ENCODE results near the gene CARHSP1.
"Not testable (repeated sequence)": the region's sequence is repeated elsewhere in the genome, so short reads cannot be mapped to it uniquely, and the experiment has no call there.

CARHSP1 gene

GRCh38 chr16:8814095-8814806 lies 54.6 kb downstream of the CARHSP1 start:
- Mint-ChIP-seq H3K36me3 (peaks cover 82% of the 10 kb centered on the region), H3K27ac (peak overlapping the region; percentile 81), H3K4me3 (peak overlapping the region; percentile 58), H3K9me3 (no peaks in the 10 kb centered on the region), H3K4me1 (peaks cover 46% of the 10 kb centered on the region), H3K27me3 (no peaks in the 10 kb centered on the region)
- peak; percentile 75 for ATAC-seq

GRCh38 chr16:8812162-8812843 lies 56.5 kb downstream of the CARHSP1 start:
- H3K27me3 Mint-ChIP-seq: no peaks in the 10 kb centered on the region
- no peaks in the 10 kb centered on the region for H3K9me3 Mint-ChIP-seq
- H3K36me3 Mint-ChIP-seq: peaks cover 79% of the 10 kb centered on the region
- peak overlapping the region; percentile 81 for H3K27ac Mint-ChIP-seq
- H3K4me3 Mint-ChIP-seq: no peak overlapping the region
- ATAC-seq: no peak
- peaks cover 34% of the 10 kb centered on the region for H3K4me1 Mint-ChIP-seq

GRCh38 chr16:8808613-8809353 lies 60.0 kb downstream of the CARHSP1 start:
- ATAC-seq: no peak
- Mint-ChIP-seq H3K9me3 (no peaks in the 10 kb centered on the region), H3K36me3 (peaks cover 77% of the 10 kb centered on the region), H3K27ac (no peak overlapping the region), H3K4me3 (no peak overlapping the region), H3K27me3 (no peaks in the 10 kb centered on the region), H3K4me1 (peaks cover 13% of the 10 kb centered on the region)

GRCh38 chr16:8808009-8808408 lies 60.8 kb downstream of the CARHSP1 start:
- H3K27me3 Mint-ChIP-seq: no peaks in the 10 kb centered on the region
- H3K4me3 Mint-ChIP-seq: no peak overlapping the region
- H3K36me3 Mint-ChIP-seq: peaks cover 74% of the 10 kb centered on the region
- peaks cover 6% of the 10 kb centered on the region for H3K4me1 Mint-ChIP-seq
- H3K9me3 Mint-ChIP-seq: no peaks in the 10 kb centered on the region
- ATAC-seq: no peak
- H3K27ac Mint-ChIP-seq: no peak overlapping the region

- H3K4me1 Mint-ChIP-seq: peaks cover 6% of the 10 kb centered on the region
- H3K9me3 Mint-ChIP-seq: no peaks in the 10 kb centered on the region
- H3K27ac Mint-ChIP-seq: no peak overlapping the region
- peaks cover 75% of the 10 kb centered on the region for H3K36me3 Mint-ChIP-seq
- no peak overlapping the region for H3K4me3 Mint-ChIP-seq
- no peaks in the 10 kb centered on the region for H3K27me3 Mint-ChIP-seq
- ATAC-seq: no peak
Observed at GRCh38 chr16:8807189-8807588, 61.6 kb downstream of the CARHSP1 start.

GRCh38 chr16:8806272-8806983 lies 62.4 kb downstream of the CARHSP1 start:
- no peak for ATAC-seq
- H3K27ac Mint-ChIP-seq: no peak overlapping the region
- H3K36me3 Mint-ChIP-seq: peaks cover 80% of the 10 kb centered on the region
- H3K4me3 Mint-ChIP-seq: no peak overlapping the region
- no peaks in the 10 kb centered on the region for H3K9me3 Mint-ChIP-seq
- no peaks in the 10 kb centered on the region for H3K27me3 Mint-ChIP-seq
- H3K4me1 Mint-ChIP-seq: peaks cover 6% of the 10 kb centered on the region

- H3K27ac Mint-ChIP-seq: no peak overlapping the region
- H3K4me3 Mint-ChIP-seq: no peak overlapping the region
- no peaks in the 10 kb centered on the region for H3K27me3 Mint-ChIP-seq
- peaks cover 66% of the 10 kb centered on the region for H3K36me3 Mint-ChIP-seq
- ATAC-seq: no peak
- H3K9me3 Mint-ChIP-seq: no peaks in the 10 kb centered on the region
- H3K4me1 Mint-ChIP-seq: peaks cover 8% of the 10 kb centered on the region
Observed at GRCh38 chr16:8804313-8804712, 64.5 kb downstream of the CARHSP1 start.

- H3K4me3 Mint-ChIP-seq, H3K27me3 Mint-ChIP-seq, H3K27ac Mint-ChIP-seq, ATAC-seq, H3K9me3 Mint-ChIP-seq: not testable (repeated sequence)
- H3K4me1 Mint-ChIP-seq: peaks cover 13% of the 10 kb centered on the region
- peaks cover 60% of the 10 kb centered on the region for H3K36me3 Mint-ChIP-seq
Observed at GRCh38 chr16:8803733-8804132, 65.1 kb downstream of the CARHSP1 start.

All from stimulated activated memory B cell treated with anti-CD40 and anti-IgM and Interleukin-4, amounts not matched to agents 10 μg/mL and 1 μg/mL and 100 μg/mL, for 72 hours (primary cell).